ENCODE data around the gene STK39. TPM values are rescaled to one million over a fixed set of nuclear protein-coding genes. Genes with fewer than 3 reads are reported as not detected.

STK39 gene
- total RNA-seq, 1 experiment from 2014 or later: 22.1 TPM

DNA sequence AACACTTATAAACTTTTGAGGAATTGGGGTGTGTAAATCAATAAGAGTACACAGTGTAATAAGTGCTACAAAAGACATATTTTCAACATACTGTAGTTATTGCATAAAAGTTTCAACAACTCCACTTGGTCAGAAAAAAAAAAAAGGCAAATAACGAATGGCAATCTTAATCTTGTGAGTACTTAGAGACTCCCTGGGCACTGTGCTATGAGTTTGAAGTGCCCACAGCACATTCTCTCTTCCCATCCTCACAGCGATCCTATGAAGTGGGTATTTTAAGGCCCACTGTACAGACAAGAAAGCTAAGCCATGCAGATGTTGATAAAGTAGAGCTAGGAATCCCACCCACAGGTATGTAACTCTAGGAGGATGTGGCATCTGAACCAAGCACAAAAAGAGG, 112.3 kb downstream of the STK39 start:
- Histone ChIP-seq H4K91ac (ENCODE audit: insufficient read length, low read depth, low read length) (no peak overlapping the region), H3K9me3 (ENCODE audit: control insufficient read depth, low read depth, low read length) (no peaks in the 10 kb centered on the region), H3K79me2 (ENCODE audit: insufficient read depth, low read length) (no peaks in the 10 kb centered on the region), H2BK5ac (ENCODE audit: insufficient read length, low read length) (no peak overlapping the region), H2AFZ (ENCODE audit: low read length) (no peak overlapping the region), H3K27me3 (ENCODE audit: insufficient read depth, low read length) (no peaks in the 10 kb centered on the region), H4K8ac (replicated peaks; ENCODE audit: insufficient read length, low read depth, low read length) (no peak overlapping the region), H3T11ph (ENCODE audit: low read length) (no peak overlapping the region), H2BK120ac (ENCODE audit: low read depth, low read length, poor library complexity, severe bottlenecking) (no peak overlapping the region), H3K18ac (ENCODE audit: insufficient read length, low read depth, low read length) (no peak overlapping the region), H2AK5ac (ENCODE audit: insufficient read length, low read length) (no peak overlapping the region), H3K56ac (ENCODE audit: insufficient read length, low read depth, low read length) (no peak overlapping the region), H3K4ac (ENCODE audit: low read depth, low read length) (no peak overlapping the region), H4K5ac (ENCODE audit: insufficient read length, low read depth, low read length) (no peak overlapping the region), H2BK15ac (ENCODE audit: low read depth, low read length) (no peak overlapping the region), H3K79me1 (ENCODE audit: insufficient read depth, low read depth, low read length, poor library complexity, severe bottlenecking) (no peaks in the 10 kb centered on the region), H3K9ac (ENCODE audit: extremely low read depth, insufficient read length, low read length) (no peak overlapping the region), H3K4me2 (ENCODE audit: insufficient read depth, insufficient read length, low read length) (no peak overlapping the region), H3K23me2 (ENCODE audit: insufficient read length, low read depth, low read length, poor library complexity, severe bottlenecking) (no peaks in the 10 kb centered on the region), H3K23ac (ENCODE audit: insufficient read length, low read depth, low read length) (no peak overlapping the region), H4K20me1 (ENCODE audit: control insufficient read depth, insufficient read depth, insufficient read length) (no peaks in the 10 kb centered on the region), H2BK20ac (ENCODE audit: low read depth, low read length, poor library complexity, severe bottlenecking) (no peak overlapping the region), H3K14ac (ENCODE audit: insufficient read depth, low read length) (no peak overlapping the region), H3K27ac (ENCODE audit: insufficient read length, low read depth, low read length) (no peak overlapping the region), H2BK12ac (ENCODE audit: insufficient read length, low read depth, low read length) (no peak overlapping the region), H3K4me1 (ENCODE audit: insufficient read depth, low read length) (peaks cover 9% of the 10 kb centered on the region)
- no peak overlapping the region for H3K27ac Mint-ChIP-seq
- TF ChIP-seq CTCF (conservative IDR thresholded peaks at IDR 0.05): no peak
- H3K4me3 Mint-ChIP-seq: no peak overlapping the region
- peaks cover 27 to 32% of the 10 kb centered on the region in 2 experiments for H3K4me1 Mint-ChIP-seq
- DNase-seq: no peak
- peaks cover 0 to 4% (median 0%) of the 10 kb centered on the region in 3 experiments; a peak in 1 of 7 replicates for H3K36me3 Mint-ChIP-seq (ENCODE audit: insufficient read depth in 1 of 3, low read depth in 3 of 3)
- no peaks in the 10 kb centered on the region for H3K27me3 Mint-ChIP-seq (ENCODE audit: low read depth)
- no CpG with 5 or more reads among the region's 2 CpGs for whole genome bisulfite sequencing (ENCODE audit: extremely low coverage, insufficient read length, low lambda C conversion rate)
- no peaks in the 10 kb centered on the region for H3K9me3 Mint-ChIP-seq
